ENCODE data around the gene THSD4.

The THSD4 gene

DNA sequence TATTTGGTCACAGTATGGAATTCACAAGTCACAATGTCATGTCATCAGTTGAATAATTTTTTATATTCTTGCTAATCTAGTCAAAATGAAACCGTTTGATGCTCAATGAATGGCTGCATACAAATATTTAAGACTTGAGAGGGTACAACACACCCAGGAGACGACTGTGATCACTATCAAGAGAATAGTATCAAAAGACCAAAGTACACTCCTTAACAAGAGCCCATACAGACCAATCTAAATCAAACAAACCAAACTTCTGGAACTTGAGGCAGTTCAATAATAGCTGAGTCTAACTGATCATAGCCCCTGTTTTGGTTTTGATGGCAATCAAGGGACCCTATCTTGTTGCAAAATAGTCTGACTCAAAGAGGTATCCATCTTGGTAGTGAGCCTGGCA lies 265.1 kb downstream of the THSD4 start:
- H3K36me3 ChIP-seq (ENCODE audit: control insufficient read depth, insufficient read depth, low read length, severe bottlenecking): no peaks in the 10 kb centered on the region
- no peaks in the 10 kb centered on the region for H3K9me3 ChIP-seq (ENCODE audit: control insufficient read depth, low read length)
- H3K4me1 ChIP-seq (ENCODE audit: control insufficient read depth, insufficient read depth, low read length): no peaks in the 10 kb centered on the region
- no peak for DNase-seq (ENCODE audit: low read depth)
- no peaks in the 10 kb centered on the region for H3K27me3 ChIP-seq (replicated peaks; ENCODE audit: control insufficient read depth, insufficient read depth, low read length)
- H3K9ac ChIP-seq (ENCODE audit: low read length): no peak overlapping the region
- no peak overlapping the region for H3K4me3 ChIP-seq (ENCODE audit: low read length)

DNA sequence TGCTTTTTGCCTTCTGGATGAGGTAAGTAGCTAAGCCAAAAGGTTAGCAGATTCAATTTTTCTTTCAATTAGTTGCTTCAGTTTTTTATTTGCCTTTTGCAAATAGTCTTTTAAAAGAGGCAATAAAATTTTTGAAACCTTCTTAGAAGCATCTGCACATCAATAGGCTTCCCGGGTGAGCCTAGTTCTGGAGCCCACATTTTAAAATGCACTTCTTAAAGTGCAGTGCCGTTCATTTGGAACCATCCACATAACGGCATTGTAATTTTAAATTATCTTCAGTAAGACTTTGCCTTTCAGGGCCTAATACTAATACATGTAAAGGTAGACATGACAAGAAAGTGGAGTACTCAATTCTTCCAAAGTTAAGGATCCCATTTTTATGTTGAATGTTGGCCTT lies 269.2 kb downstream of the THSD4 start:
- Histone ChIP-seq H3K36me3 (ENCODE audit: control insufficient read depth, insufficient read depth, low read length, severe bottlenecking) (no peaks in the 10 kb centered on the region), H3K9ac (ENCODE audit: low read length) (no peak overlapping the region), H3K4me3 (ENCODE audit: low read length) (no peak overlapping the region), H3K9me3 (ENCODE audit: control insufficient read depth, low read length) (no peaks in the 10 kb centered on the region), H3K4me1 (ENCODE audit: control insufficient read depth, insufficient read depth, low read length) (no peaks in the 10 kb centered on the region), H3K27me3 (replicated peaks; ENCODE audit: control insufficient read depth, insufficient read depth, low read length) (no peaks in the 10 kb centered on the region)
- DNase-seq (ENCODE audit: low read depth): no peak

DNA sequence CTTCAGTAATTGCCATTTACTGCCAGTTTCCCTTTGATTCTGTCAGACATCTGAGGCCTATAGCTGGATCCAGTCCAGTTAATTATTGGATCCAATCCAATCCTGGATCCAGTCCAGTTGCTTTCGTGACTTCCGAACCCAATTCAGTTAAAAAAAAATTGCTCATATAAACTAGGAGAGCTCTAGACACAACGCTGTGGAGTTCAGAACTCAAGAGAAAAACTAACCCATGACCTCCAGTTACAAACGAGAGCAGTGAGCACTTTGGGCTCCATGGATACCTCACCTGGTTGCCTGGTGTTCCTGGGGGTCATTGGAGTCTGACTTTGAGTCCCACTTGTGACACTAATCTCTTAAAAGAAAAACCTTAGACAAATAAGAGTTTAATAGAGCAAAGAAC lies 269.8 kb downstream of the THSD4 start:
- Histone ChIP-seq H3K36me3 (ENCODE audit: control insufficient read depth, insufficient read depth, low read length, severe bottlenecking) (no peaks in the 10 kb centered on the region), H3K4me3 (ENCODE audit: low read length) (no peak overlapping the region), H3K9me3 (ENCODE audit: control insufficient read depth, low read length) (no peaks in the 10 kb centered on the region), H3K4me1 (ENCODE audit: control insufficient read depth, insufficient read depth, low read length) (no peaks in the 10 kb centered on the region), H3K27me3 (replicated peaks; ENCODE audit: control insufficient read depth, insufficient read depth, low read length) (no peaks in the 10 kb centered on the region), H3K9ac (ENCODE audit: low read length) (no peak overlapping the region)
- DNase-seq (ENCODE audit: low read depth): no peak

DNA sequence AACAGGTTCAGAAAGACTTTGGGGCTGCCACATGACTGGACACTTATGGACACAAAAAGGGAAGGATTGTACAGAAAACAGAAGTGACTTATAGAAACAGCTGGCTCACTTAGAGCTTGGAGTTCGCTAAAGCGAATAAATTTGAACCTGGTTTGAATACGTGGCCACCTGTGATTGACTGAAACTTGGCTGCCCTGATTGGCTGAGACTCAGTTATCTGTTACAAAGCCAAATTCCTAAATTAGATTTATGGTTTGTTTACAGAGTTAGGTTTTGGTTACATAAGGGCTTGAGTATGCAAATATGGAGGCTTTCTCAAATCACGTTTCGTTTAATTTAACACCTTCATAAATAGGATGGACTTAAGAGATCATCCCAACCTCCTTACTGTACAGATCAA lies 270.2 kb downstream of the THSD4 start:
- H3K36me3 ChIP-seq (ENCODE audit: control insufficient read depth, insufficient read depth, low read length, severe bottlenecking): no peaks in the 10 kb centered on the region
- H3K9me3 ChIP-seq (ENCODE audit: control insufficient read depth, low read length): no peaks in the 10 kb centered on the region
- H3K4me1 ChIP-seq (ENCODE audit: control insufficient read depth, insufficient read depth, low read length): no peaks in the 10 kb centered on the region
- no peak for DNase-seq (ENCODE audit: low read depth)
- H3K9ac ChIP-seq (ENCODE audit: low read length): no peak overlapping the region
- H3K4me3 ChIP-seq (ENCODE audit: low read length): no peak overlapping the region
- H3K27me3 ChIP-seq (replicated peaks; ENCODE audit: control insufficient read depth, insufficient read depth, low read length): no peaks in the 10 kb centered on the region

DNA sequence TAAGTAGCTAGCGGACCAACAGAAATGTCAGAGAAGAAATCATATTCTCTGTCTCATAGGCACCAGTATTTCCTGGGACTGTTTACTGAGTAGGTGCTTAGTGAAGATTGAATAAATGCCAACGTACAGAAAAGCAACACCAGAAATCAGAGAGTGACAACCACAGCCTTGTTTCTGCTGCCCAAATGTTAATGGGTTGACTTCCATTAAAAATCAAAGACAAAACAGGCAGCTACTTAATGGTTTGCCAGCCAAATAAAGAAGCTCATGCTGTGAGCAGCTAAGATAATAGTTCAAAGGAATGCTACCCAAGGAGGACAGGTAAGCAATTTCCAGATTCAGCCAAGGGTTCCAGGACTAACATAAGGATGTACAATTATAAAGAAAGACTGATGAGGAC lies 270.7 kb downstream of the THSD4 start:
- H3K4me1 ChIP-seq (ENCODE audit: control insufficient read depth, insufficient read depth, low read length): no peaks in the 10 kb centered on the region
- no peaks in the 10 kb centered on the region for H3K27me3 ChIP-seq (replicated peaks; ENCODE audit: control insufficient read depth, insufficient read depth, low read length)
- no peak for DNase-seq (ENCODE audit: low read depth)
- no peak overlapping the region for H3K4me3 ChIP-seq (ENCODE audit: low read length)
- no peaks in the 10 kb centered on the region for H3K9me3 ChIP-seq (ENCODE audit: control insufficient read depth, low read length)
- H3K36me3 ChIP-seq (ENCODE audit: control insufficient read depth, insufficient read depth, low read length, severe bottlenecking): no peaks in the 10 kb centered on the region
- H3K9ac ChIP-seq (ENCODE audit: low read length): no peak overlapping the region

DNA sequence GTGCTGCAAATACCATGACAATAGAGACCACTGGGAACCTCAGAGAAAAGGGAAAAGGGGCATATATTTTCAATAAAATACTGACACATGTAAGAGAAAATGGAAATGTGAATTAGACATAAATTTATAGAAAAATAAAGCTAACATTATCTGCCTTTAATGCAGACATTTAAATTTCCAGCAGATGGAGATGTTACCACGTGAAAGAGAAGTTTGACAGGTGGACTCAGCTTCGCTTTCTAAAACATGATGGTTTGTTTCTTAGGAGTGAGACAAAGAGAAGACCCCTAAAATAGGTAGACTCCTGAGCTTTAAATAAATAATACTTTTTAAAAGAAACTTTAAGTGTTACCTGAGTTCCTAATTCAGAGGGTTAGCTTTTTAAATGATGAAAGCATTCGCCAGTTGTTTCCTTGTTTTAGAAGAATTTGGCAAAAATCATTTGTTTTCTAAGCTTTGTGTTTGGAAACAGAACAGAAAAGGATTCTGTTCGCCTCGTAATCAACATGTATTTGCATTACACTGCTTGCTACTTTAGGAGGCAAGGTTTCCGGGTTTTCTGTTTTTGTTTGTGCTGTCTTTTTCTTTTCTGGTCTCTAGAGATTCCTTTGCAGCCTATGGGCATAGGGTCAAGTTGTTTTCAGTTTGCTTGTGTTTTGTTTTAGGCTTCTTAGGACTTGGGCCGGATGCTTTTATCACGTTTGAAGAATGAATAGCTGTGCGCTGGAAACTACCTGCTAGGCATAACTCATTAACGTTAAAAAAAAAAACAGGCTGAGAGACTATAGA lies 271.4 kb downstream of the THSD4 start:
- DNase-seq (ENCODE audit: low read depth): no peak
- H3K36me3 ChIP-seq (ENCODE audit: control insufficient read depth, insufficient read depth, low read length, severe bottlenecking): no peaks in the 10 kb centered on the region
- H3K9me3 ChIP-seq (ENCODE audit: control insufficient read depth, low read length): no peaks in the 10 kb centered on the region
- no peaks in the 10 kb centered on the region for H3K27me3 ChIP-seq (replicated peaks; ENCODE audit: control insufficient read depth, insufficient read depth, low read length)
- H3K4me3 ChIP-seq (ENCODE audit: low read length): no peak overlapping the region
- no peaks in the 10 kb centered on the region for H3K4me1 ChIP-seq (ENCODE audit: control insufficient read depth, insufficient read depth, low read length)
- H3K9ac ChIP-seq (ENCODE audit: low read length): no peak overlapping the region

DNA sequence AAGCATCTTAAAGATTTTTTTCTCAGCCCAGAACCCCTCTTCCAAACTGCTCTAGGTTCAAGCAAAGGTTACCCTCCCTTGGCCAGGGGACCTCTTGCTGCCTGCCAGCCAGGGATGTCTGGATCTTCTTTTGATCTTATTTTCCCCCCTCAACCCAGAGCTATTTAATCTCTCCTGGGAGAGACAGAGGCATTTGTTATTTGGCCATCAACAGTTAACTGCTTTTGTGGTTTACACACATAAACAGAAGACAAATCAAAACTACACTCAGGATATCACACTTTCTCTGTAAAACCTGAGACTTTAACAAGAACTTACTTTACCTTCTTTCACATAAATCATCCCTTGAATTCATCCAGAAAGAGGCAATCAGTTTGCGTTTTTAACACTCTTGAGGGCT lies 272.5 kb downstream of the THSD4 start:
- DNase-seq (ENCODE audit: low read depth): no peak
- Histone ChIP-seq H3K9ac (ENCODE audit: low read length) (no peak overlapping the region), H3K36me3 (ENCODE audit: control insufficient read depth, insufficient read depth, low read length, severe bottlenecking) (no peaks in the 10 kb centered on the region), H3K27me3 (replicated peaks; ENCODE audit: control insufficient read depth, insufficient read depth, low read length) (no peaks in the 10 kb centered on the region), H3K9me3 (ENCODE audit: control insufficient read depth, low read length) (no peaks in the 10 kb centered on the region), H3K4me1 (ENCODE audit: control insufficient read depth, insufficient read depth, low read length) (no peaks in the 10 kb centered on the region), H3K4me3 (ENCODE audit: low read length) (no peak overlapping the region)

DNA sequence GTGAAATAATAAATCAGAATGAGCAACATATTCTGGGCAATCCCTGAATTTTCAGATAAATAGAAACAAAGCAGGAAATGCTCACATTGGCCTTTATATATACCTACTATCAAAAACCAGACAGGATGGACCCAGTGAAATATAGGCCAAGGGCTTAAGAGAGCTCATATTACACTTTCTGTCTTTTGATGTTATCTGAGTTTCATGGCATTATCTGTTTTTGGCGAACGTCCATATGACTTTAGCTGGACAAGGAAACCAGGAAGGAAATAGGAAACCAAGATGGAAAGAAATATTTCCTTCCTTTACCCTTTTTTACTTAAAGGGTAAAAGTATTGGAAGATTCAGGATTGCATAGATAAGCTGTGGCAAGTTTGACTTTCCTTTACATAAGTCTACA lies 274.8 kb downstream of the THSD4 start:
- H3K9ac ChIP-seq (ENCODE audit: low read length): no peak overlapping the region
- H3K9me3 ChIP-seq (ENCODE audit: control insufficient read depth, low read length): no peaks in the 10 kb centered on the region
- no peak for DNase-seq (ENCODE audit: low read depth)
- H3K4me1 ChIP-seq (ENCODE audit: control insufficient read depth, insufficient read depth, low read length): no peaks in the 10 kb centered on the region
- no peaks in the 10 kb centered on the region for H3K36me3 ChIP-seq (ENCODE audit: control insufficient read depth, insufficient read depth, low read length, severe bottlenecking)
- H3K27me3 ChIP-seq (replicated peaks; ENCODE audit: control insufficient read depth, insufficient read depth, low read length): no peaks in the 10 kb centered on the region
- H3K4me3 ChIP-seq (ENCODE audit: low read length): no peak overlapping the region

DNA sequence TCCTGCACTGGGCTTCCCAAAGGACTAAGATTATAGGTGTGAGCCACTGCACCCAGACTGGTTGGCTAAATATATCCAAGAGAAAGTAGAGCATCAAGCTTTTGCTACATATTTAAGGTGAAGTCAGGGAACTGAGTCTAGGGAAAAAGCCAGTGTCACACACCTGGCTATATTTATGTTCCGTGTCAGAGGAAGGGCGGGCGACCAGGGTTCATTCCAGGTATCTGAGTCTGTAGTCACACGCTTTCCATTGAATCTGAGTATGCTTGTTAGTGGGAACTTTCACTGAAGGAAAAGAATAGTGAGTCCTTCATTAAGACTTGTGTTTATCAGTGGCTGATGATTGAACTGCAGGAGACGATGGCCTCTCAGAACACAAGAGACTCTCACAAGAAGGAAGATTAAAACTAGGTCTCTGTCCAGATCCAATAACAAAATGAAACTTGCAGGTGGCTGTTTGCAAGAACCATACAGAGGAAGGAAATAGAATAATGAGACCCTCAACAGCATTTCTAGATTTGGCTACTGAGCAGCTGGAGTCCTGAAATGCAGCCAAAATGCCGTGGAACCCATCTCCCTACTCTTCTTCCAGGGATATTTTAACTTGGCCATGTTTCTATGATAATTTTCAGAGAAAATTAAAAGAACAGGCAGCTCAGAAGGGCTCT lies 276.3 kb downstream of the THSD4 start:
- Histone ChIP-seq H3K36me3 (ENCODE audit: control insufficient read depth, insufficient read depth, low read length, severe bottlenecking) (no peaks in the 10 kb centered on the region), H3K4me3 (ENCODE audit: low read length) (no peak overlapping the region), H3K27me3 (replicated peaks; ENCODE audit: control insufficient read depth, insufficient read depth, low read length) (no peaks in the 10 kb centered on the region), H3K4me1 (ENCODE audit: control insufficient read depth, insufficient read depth, low read length) (peaks cover 6% of the 10 kb centered on the region), H3K9me3 (ENCODE audit: control insufficient read depth, low read length) (no peaks in the 10 kb centered on the region), H3K9ac (ENCODE audit: low read length) (no peak overlapping the region)
- DNase-seq (ENCODE audit: low read depth): no peak

DNA sequence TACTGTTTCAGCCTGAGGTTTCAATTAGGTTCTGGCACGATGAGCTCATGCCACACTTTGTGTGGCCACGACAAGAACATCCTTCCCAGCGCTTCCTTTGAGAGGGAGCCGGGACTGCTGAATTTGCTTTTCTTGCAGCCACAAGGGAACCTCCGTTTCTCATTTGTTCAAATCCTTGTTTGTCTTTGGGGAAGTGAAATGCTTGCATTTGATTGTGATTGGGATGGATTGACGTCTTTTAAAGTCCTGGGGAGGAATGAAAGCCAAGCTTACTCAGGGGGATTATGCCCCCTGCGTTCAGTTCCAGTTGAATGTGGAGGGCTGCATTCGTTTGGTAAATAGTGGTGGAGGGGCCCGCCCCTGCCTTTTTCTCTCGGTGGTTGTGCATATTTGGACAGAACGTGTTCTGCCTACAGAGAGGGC lies 277.6 kb downstream of the THSD4 start:
- DNase-seq (ENCODE audit: low read depth): no peak
- Histone ChIP-seq H3K36me3 (ENCODE audit: control insufficient read depth, insufficient read depth, low read length, severe bottlenecking) (no peaks in the 10 kb centered on the region), H3K4me1 (ENCODE audit: control insufficient read depth, insufficient read depth, low read length) (peaks cover 6% of the 10 kb centered on the region), H3K27me3 (replicated peaks; ENCODE audit: control insufficient read depth, insufficient read depth, low read length) (no peaks in the 10 kb centered on the region), H3K9ac (ENCODE audit: low read length) (no peak overlapping the region), H3K9me3 (ENCODE audit: control insufficient read depth, low read length) (no peaks in the 10 kb centered on the region), H3K4me3 (ENCODE audit: low read length) (no peak overlapping the region)

DNA sequence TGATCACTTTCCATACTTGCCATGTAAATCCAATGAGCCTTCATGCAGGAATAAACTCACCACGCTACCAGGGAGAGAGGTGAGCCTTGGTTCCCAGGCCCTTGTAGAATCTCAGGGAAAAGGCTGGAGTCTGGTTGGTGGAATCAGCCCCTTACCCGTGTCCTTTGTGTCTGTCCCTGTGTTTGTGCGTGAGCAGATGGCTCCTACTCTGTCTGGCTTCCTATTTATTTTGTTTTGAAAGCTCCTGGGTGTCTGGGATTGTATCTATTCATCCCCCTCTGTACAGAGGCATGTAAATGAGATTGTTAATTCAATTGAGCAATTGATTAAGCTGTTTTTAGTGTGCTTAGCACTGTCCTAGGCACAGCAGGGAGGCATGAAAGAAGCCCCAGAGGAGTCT lies 278.1 kb downstream of the THSD4 start:
- Histone ChIP-seq H3K4me1 (ENCODE audit: control insufficient read depth, insufficient read depth, low read length) (peaks cover 6% of the 10 kb centered on the region), H3K9ac (ENCODE audit: low read length) (no peak overlapping the region), H3K9me3 (ENCODE audit: control insufficient read depth, low read length) (no peaks in the 10 kb centered on the region), H3K27me3 (replicated peaks; ENCODE audit: control insufficient read depth, insufficient read depth, low read length) (no peaks in the 10 kb centered on the region), H3K36me3 (ENCODE audit: control insufficient read depth, insufficient read depth, low read length, severe bottlenecking) (no peaks in the 10 kb centered on the region), H3K4me3 (ENCODE audit: low read length) (no peak overlapping the region)
- DNase-seq (ENCODE audit: low read depth): no peak

Measured in adipocyte (in vitro differentiated cells).